Measurements from ENCODE around the gene FHIP1A.

DNA sequence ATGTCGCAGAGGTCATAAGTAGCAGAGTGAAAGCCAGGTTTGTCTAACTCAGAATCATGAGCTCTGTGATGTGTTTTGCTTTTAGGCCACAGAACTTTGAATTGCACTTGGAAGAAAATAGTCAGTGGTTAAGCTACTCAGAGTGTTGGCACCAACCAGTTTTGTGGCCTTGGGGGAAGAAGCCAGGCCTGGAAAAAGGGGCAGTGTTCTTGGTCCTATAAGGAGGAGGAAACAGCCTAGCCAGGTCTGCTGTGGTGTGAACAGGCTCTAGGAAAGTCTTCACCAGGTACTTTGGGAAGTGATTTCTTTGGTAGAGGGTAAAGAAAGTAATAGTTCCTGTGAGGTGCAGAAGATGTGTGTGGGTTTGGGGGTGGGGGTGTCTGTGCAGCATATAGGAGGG lies 49.2 kb downstream of the FHIP1A start:
- TF ChIP-seq, protein P1, sequence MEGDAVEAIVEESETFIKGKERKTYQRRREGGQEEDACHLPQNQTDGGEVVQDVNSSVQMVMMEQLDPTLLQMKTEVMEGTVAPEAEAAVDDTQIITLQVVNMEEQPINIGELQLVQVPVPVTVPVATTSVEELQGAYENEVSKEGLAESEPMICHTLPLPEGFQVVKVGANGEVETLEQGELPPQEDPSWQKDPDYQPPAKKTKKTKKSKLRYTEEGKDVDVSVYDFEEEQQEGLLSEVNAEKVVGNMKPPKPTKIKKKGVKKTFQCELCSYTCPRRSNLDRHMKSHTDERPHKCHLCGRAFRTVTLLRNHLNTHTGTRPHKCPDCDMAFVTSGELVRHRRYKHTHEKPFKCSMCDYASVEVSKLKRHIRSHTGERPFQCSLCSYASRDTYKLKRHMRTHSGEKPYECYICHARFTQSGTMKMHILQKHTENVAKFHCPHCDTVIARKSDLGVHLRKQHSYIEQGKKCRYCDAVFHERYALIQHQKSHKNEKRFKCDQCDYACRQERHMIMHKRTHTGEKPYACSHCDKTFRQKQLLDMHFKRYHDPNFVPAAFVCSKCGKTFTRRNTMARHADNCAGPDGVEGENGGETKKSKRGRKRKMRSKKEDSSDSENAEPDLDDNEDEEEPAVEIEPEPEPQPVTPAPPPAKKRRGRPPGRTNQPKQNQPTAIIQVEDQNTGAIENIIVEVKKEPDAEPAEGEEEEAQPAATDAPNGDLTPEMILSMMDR (IDR thresholded peaks at IDR 0.05), result no peak
- TF ChIP-seq POLR2A (IDR thresholded peaks at IDR 0.05), result no peak

All from thyroid gland (tissue), 4 donors.